Immature natural killer cell (primary cell): ENCODE results near the gene GNG5. TPM values are rescaled to one million over a fixed set of nuclear protein-coding genes. Genes with fewer than 3 reads are reported as not detected.
A peak's percentile ranks its signal among the peaks of the same experiment; 100 is the strongest.

Experiments used
- DNase-seq, 3 donors: peaks; one replicate each; pipeline ENCODE4 v3.0.0; 2022; ENCODE audit warnings: mixed read lengths in 1 of 3
- H3K27ac Mint-ChIP-seq, 6 donors: one replicate each; pipeline ENCODE4 v1.8.0; 2020; ENCODE audit warnings: mixed read lengths in 6 of 6, mild to moderate bottlenecking in 5 of 6, inconsistent platforms in 4 of 6, moderate library complexity in 3 of 6
- H3K27me3 Mint-ChIP-seq, 3 donors: one replicate each; pipeline ENCODE4 v1.8.0; 2020 to 2021; ENCODE audit warnings: low read depth in 3 of 3, mild to moderate bottlenecking in 3 of 3, mixed read lengths in 3 of 3, moderate library complexity in 3 of 3, inconsistent platforms in 1 of 3
- H3K36me3 Mint-ChIP-seq, 3 donors: one replicate each; pipeline ENCODE4 v1.8.0; 2020; ENCODE audit warnings: mixed read lengths in 3 of 3, inconsistent platforms in 2 of 3, mild to moderate bottlenecking in 2 of 3
- H3K4me1 Mint-ChIP-seq, 2 donors: one replicate each; pipeline ENCODE4 v1.8.0; 2020; ENCODE audit warnings: inconsistent platforms in 2 of 2, mild to moderate bottlenecking in 2 of 2, mixed read lengths in 2 of 2, moderate library complexity in 1 of 2
- H3K4me3 Mint-ChIP-seq, 5 donors: one replicate each; pipeline ENCODE4 v1.8.0; 2020; ENCODE audit warnings: mild to moderate bottlenecking in 5 of 5, mixed read lengths in 5 of 5, inconsistent platforms in 3 of 5, moderate library complexity in 3 of 5
- H3K9me3 Mint-ChIP-seq, 6 donors: one replicate each; pipeline ENCODE4 v1.8.0; 2020; ENCODE audit warnings: mild to moderate bottlenecking in 6 of 6, mixed read lengths in 6 of 6, inconsistent platforms in 4 of 6, moderate library complexity in 3 of 6
- polyA plus RNA-seq, 3 donors: library from polyadenylated mRNA; unstranded; fragments of 300-500 nt; fragmentation: Illumina TruSeq; gene quantifications; one replicate each; pipeline ENCODE4 v1.2.3, GENCODE V29; 2021

GNG5 gene
- polyA plus RNA-seq, 3 donors from 2014 or later = 245 to 324 (median 279) TPM

GRCh38 chr1:84506729-84507453, 510 bp upstream of the GNG5 start:
- Mint-ChIP-seq H3K4me1 (peaks cover 37 to 50% of the 10 kb centered on the region in 2 donors), H3K27ac (peak overlapping the region; percentile 90 to 97 (median 95)), H3K36me3 (peaks cover 0 to 3% (median 0%) of the 10 kb centered on the region in 3 donors), H3K9me3 (peaks cover 0 to 5% (median 0%) of the 10 kb centered on the region in 6 donors), H3K27me3 (peaks cover 3 to 17% (median 15%) of the 10 kb centered on the region in 3 donors), H3K4me3 (peak overlapping the region; percentile 95 to 100 (median 99))
- no peak for DNase-seq

GRCh38 chr1:84505493-84506001, 834 bp downstream of the GNG5 start:
- H3K27me3 Mint-ChIP-seq = peaks cover 3 to 19% (median 15%) of the 10 kb centered on the region in 3 donors
- H3K4me1 Mint-ChIP-seq = peaks cover 45 to 63% of the 10 kb centered on the region in 2 donors
- DNase-seq = no peak
- peaks cover 0 to 3% (median 0%) of the 10 kb centered on the region in 6 donors for H3K9me3 Mint-ChIP-seq
- H3K27ac Mint-ChIP-seq = peak overlapping the region; percentile 90 to 99 (median 96)
- H3K4me3 Mint-ChIP-seq = peak overlapping the region; percentile 95 to 100 (median 99)
- H3K36me3 Mint-ChIP-seq = peaks cover 0 to 6% (median 0%) of the 10 kb centered on the region in 3 donors

- Mint-ChIP-seq H3K27ac (peak overlapping the region; percentile 90 to 99 (median 96)), H3K9me3 (peaks cover 0 to 1% (median 0%) of the 10 kb centered on the region in 6 donors), H3K36me3 (peaks cover 0 to 6% (median 0%) of the 10 kb centered on the region in 3 donors), H3K4me1 (peaks cover 45 to 69% of the 10 kb centered on the region in 2 donors), H3K27me3 (peaks cover 3 to 19% (median 15%) of the 10 kb centered on the region in 3 donors), H3K4me3 (peak overlapping the region; percentile 94 to 100 (median 99))
- DNase-seq = peak in 1 of 3 donors; percentile 6
These were observed 1.5 kb downstream of the GNG5 start for GRCh38 chr1:84504580-84505492.

- peaks cover 50 to 70% of the 10 kb centered on the region in 2 donors for H3K4me1 Mint-ChIP-seq
- H3K27me3 Mint-ChIP-seq = peaks cover 3 to 19% (median 15%) of the 10 kb centered on the region in 3 donors
- peaks cover 0 to 1% (median 0%) of the 10 kb centered on the region in 6 donors for H3K9me3 Mint-ChIP-seq
- no peak overlapping the region for H3K27ac Mint-ChIP-seq
- no peak overlapping the region for H3K4me3 Mint-ChIP-seq
- peaks cover 0 to 10% (median 5%) of the 10 kb centered on the region in 3 donors for H3K36me3 Mint-ChIP-seq
- DNase-seq = no peak
These were observed 3.5 kb downstream of the GNG5 start for GRCh38 chr1:84502927-84503326.

- DNase-seq = no peak
- Mint-ChIP-seq H3K36me3 (peaks cover 3 to 48% (median 30%) of the 10 kb centered on the region in 3 donors), H3K4me3 (no peak overlapping the region), H3K9me3 (no peaks in the 10 kb centered on the region), H3K27me3 (peaks cover 0 to 3% (median 0%) of the 10 kb centered on the region in 3 donors), H3K4me1 (peaks cover 17 to 46% of the 10 kb centered on the region in 2 donors), H3K27ac (no peak overlapping the region)
These were observed 8.6 kb downstream of the GNG5 start for GRCh38 chr1:84497631-84498275.

GRCh38 chr1:84496498-84496897, 9.9 kb downstream of the GNG5 start:
- Mint-ChIP-seq H3K27ac (peak overlapping the region in 1 of 6 donors; percentile 28), H3K4me1 (peaks cover 11 to 41% of the 10 kb centered on the region in 2 donors), H3K27me3 (peaks cover 0 to 3% (median 0%) of the 10 kb centered on the region in 3 donors), H3K4me3 (no peak overlapping the region), H3K36me3 (peaks cover 7 to 55% (median 33%) of the 10 kb centered on the region in 3 donors), H3K9me3 (no peaks in the 10 kb centered on the region)
- no peak for DNase-seq

GRCh38 chr1:84493747-84494146, 12.6 kb downstream of the GNG5 start:
- Mint-ChIP-seq H3K36me3 (peaks cover 19 to 67% (median 39%) of the 10 kb centered on the region in 3 donors), H3K9me3 (no peaks in the 10 kb centered on the region), H3K4me3 (no peak overlapping the region), H3K27ac (peak overlapping the region in 3 of 6 donors; percentile 2 to 39 (median 28)), H3K27me3 (peaks cover 0 to 3% (median 0%) of the 10 kb centered on the region in 3 donors), H3K4me1 (peaks cover 11 to 35% of the 10 kb centered on the region in 2 donors)
- no peak for DNase-seq

GRCh38 chr1:84492726-84493125, 13.7 kb downstream of the GNG5 start:
- Mint-ChIP-seq H3K36me3 (peaks cover 19 to 57% (median 32%) of the 10 kb centered on the region in 3 donors), H3K4me1 (peaks cover 7 to 36% of the 10 kb centered on the region in 2 donors), H3K27ac (no peak overlapping the region), H3K4me3 (no peak overlapping the region), H3K27me3 (peaks cover 0 to 3% (median 0%) of the 10 kb centered on the region in 3 donors), H3K9me3 (no peaks in the 10 kb centered on the region)
- DNase-seq = no peak

- peaks cover 0 to 3% (median 0%) of the 10 kb centered on the region in 3 donors for H3K27me3 Mint-ChIP-seq
- H3K4me1 Mint-ChIP-seq = peaks cover 21 to 51% of the 10 kb centered on the region in 2 donors
- H3K36me3 Mint-ChIP-seq = peaks cover 17 to 50% (median 26%) of the 10 kb centered on the region in 3 donors
- no peak overlapping the region for H3K4me3 Mint-ChIP-seq
- no peak for DNase-seq
- H3K27ac Mint-ChIP-seq = no peak overlapping the region
- no peaks in the 10 kb centered on the region for H3K9me3 Mint-ChIP-seq
These were observed 16.6 kb downstream of the GNG5 start for GRCh38 chr1:84489766-84490165.

- H3K36me3 Mint-ChIP-seq = peaks cover 24 to 49% (median 35%) of the 10 kb centered on the region in 3 donors
- no peak for DNase-seq
- peaks cover 21 to 52% of the 10 kb centered on the region in 2 donors for H3K4me1 Mint-ChIP-seq
- H3K27ac Mint-ChIP-seq = no peak overlapping the region
- H3K4me3 Mint-ChIP-seq = no peak overlapping the region
- no peaks in the 10 kb centered on the region for H3K9me3 Mint-ChIP-seq
- H3K27me3 Mint-ChIP-seq = peaks cover 0 to 3% (median 0%) of the 10 kb centered on the region in 3 donors
These were observed 18.3 kb downstream of the GNG5 start for GRCh38 chr1:84488107-84488506.

GRCh38 chr1:84481317-84481716, 25.1 kb downstream of the GNG5 start:
- Mint-ChIP-seq H3K27ac (no peak overlapping the region), H3K36me3 (peaks cover 24 to 43% (median 29%) of the 10 kb centered on the region in 3 donors), H3K4me3 (peak overlapping the region; percentile 1 to 42 (median 26)), H3K4me1 (peaks cover 40 to 64% of the 10 kb centered on the region in 2 donors), H3K9me3 (peaks cover 0 to 17% (median 5%) of the 10 kb centered on the region in 6 donors), H3K27me3 (peaks cover 8 to 17% (median 10%) of the 10 kb centered on the region in 3 donors)
- no peak for DNase-seq

- Mint-ChIP-seq H3K27me3 (peaks cover 8 to 17% (median 14%) of the 10 kb centered on the region in 3 donors), H3K9me3 (peaks cover 0 to 17% (median 5%) of the 10 kb centered on the region in 6 donors), H3K27ac (no peak overlapping the region), H3K4me1 (peaks cover 35 to 57% of the 10 kb centered on the region in 2 donors), H3K36me3 (peaks cover 19 to 37% (median 29%) of the 10 kb centered on the region in 3 donors), H3K4me3 (peak overlapping the region in 4 of 5 donors; percentile 15 to 93 (median 30))
- DNase-seq = no peak
These were observed 25.7 kb downstream of the GNG5 start for GRCh38 chr1:84480650-84481049.
